ENCODE data around the gene RXRA. TPM values are rescaled to one million over a fixed set of nuclear protein-coding genes. Genes with fewer than 3 reads are reported as not detected.

The RXRA gene
- total and polyA plus RNA-seq, 10 of the 15 experiments (the other 5 are each of a cell fraction or from before 2014, with no cell fraction given), result 0.89 to 36.8 (median 11.1) TPM

GRCh38 chr9:134452728-134453127, 126.5 kb downstream of the RXRA start (continued):
- TF ChIP-seq NFIC (IDR thresholded peaks at IDR 0.05; ENCODE audit: low read depth, low read length), result no peak
- no peak for TF ChIP-seq PAX8 (IDR thresholded peaks at IDR 0.05)

- Histone ChIP-seq H3K79me2 (ENCODE audit: control insufficient read depth, insufficient read depth, low read length) (no peaks in the 10 kb centered on the region), H3K9ac (ENCODE audit: control insufficient read depth, insufficient read depth, low read length) (no peak overlapping the region), H3K27me3 (replicated peaks in 1 of 2; ENCODE audit: control insufficient read depth in 2 of 2, insufficient read depth in 2 of 2, low read length in 1 of 2) (no peaks in the 10 kb centered on the region; a peak in 1 of 4 replicates), H3K9me3 (replicated peaks; ENCODE audit: control insufficient read depth, insufficient read depth, low read length) (no peaks in the 10 kb centered on the region; the same call in 2 of the 3 replicates), H3K4me2 (ENCODE audit: control insufficient read depth, insufficient read depth) (no peak overlapping the region), H3K4me3 (no peak overlapping the region), H4K20me1 (ENCODE audit: control insufficient read depth, insufficient read depth) (no peaks in the 10 kb centered on the region), H3K4me1 (ENCODE audit: control insufficient read depth, insufficient read depth, low read length) (no peaks in the 10 kb centered on the region; the same call in 1 of the 2 replicates), H2AFZ (ENCODE audit: control insufficient read depth, low read depth, low read length) (no peak overlapping the region), H3K36me3 (ENCODE audit: control insufficient read depth in 2 of 2, insufficient read depth in 2 of 2, low read length in 1 of 2) (no peaks in the 10 kb centered on the region), H3K27ac (ENCODE audit: control insufficient read depth, insufficient read depth) (no peak overlapping the region)
- CTCF ChIA-PET, result no interaction called here
- FAIRE-seq, result no peak
- RAD21 ChIA-PET (ENCODE audit: unreplicated experiment), result no interaction called here
- WGBS (ENCODE audit: insufficient coverage, insufficient replicate concordance, low lambda C conversion rate, missing lambda C conversion rate), result 45% methylated on average over 23 of the region's 23 CpGs
- in situ Hi-C loops (cut with MboI) (no loop called here), intact Hi-C loops (cut with micrococcal nuclease; ENCODE audit: unreplicated experiment) (no loop called here)
- SMC1A ChIA-PET (ENCODE audit: uncharacterized antibody, unreplicated experiment), result no interaction called here
- BruUV-seq (replicated peaks), result no TSS peak
- TF ChIP-seq ZNF592 (IDR thresholded peaks at IDR 0.05) (no peak), YBX1 (IDR thresholded peaks at IDR 0.05) (no peak), NFIC (IDR thresholded peaks at IDR 0.05; ENCODE audit: low read depth, low read length) (no peak), ATF3 (IDR thresholded peaks at IDR 0.05; ENCODE audit: borderline replicate concordance, extremely low read depth, low read depth, low read length) (no peak), POU2F2 (IDR thresholded peaks at IDR 0.05; ENCODE audit: borderline replicate concordance, low read depth, low read length) (no peak), PAX8 (IDR thresholded peaks at IDR 0.05) (no peak), SP1 (IDR thresholded peaks at IDR 0.05; ENCODE audit: low read depth, low read length) (no peak), NR2C2 (IDR thresholded peaks at IDR 0.05; ENCODE audit: borderline replicate concordance, control insufficient read depth, insufficient read length, low read depth) (no peak), E4F1 (IDR thresholded peaks at IDR 0.05; ENCODE audit: borderline replicate concordance, partially characterized antibody) (no peak), RELB (IDR thresholded peaks at IDR 0.05; ENCODE audit: low read depth) (no peak), LARP7 (IDR thresholded peaks at IDR 0.05) (no peak), IKZF2 (IDR thresholded peaks at IDR 0.05) (no peak), NRF1 (conservative IDR thresholded peaks at IDR 0.05; ENCODE audit: low read depth, low read length) (no peak)
- POLR2A ChIA-PET, result no interaction called here
- no peak for DNase-seq (ENCODE audit: low read depth, low spot score)
- ATAC-seq, result no peak
These were observed 127.7 kb downstream of the RXRA start for GRCh38 chr9:134453776-134454475.

Measured in GM12878 (cell line).